Frontal cortex (tissue), 4 donors: ENCODE measurements around the gene SLC26A9. TPM values are rescaled to one million over a fixed set of nuclear protein-coding genes. Genes with fewer than 3 reads are reported as not detected.
"Not testable (repeated sequence)": the region's sequence is repeated elsewhere in the genome, so short reads cannot be mapped to it uniquely, and the experiment has no call there.

Experiments used
- DNase-seq, 2 donors: peaks; one replicate each; pipeline ENCODE4 v3.0.0; 2012; ENCODE audit warnings: low spot score in 2 of 2
- FAIRE-seq: peaks from 2 replicates; lab custom pipeline; 2012; peaks lifted over from hg19 to GRCh38; lab: Jason Lieb, UNC
- total RNA-seq: library from RNA; depleted of rRNA; stranded (reverse); fragments of >200 nt; gene quantifications from one replicate; pipeline ENCODE4 v1.2.3, GENCODE V29; 2014
- donor health status: control.
- donor health status: control.
- donor health status: control.

SLC26A9 gene
- total RNA-seq, 1 donor from 2014 or later = not detected

DNA sequence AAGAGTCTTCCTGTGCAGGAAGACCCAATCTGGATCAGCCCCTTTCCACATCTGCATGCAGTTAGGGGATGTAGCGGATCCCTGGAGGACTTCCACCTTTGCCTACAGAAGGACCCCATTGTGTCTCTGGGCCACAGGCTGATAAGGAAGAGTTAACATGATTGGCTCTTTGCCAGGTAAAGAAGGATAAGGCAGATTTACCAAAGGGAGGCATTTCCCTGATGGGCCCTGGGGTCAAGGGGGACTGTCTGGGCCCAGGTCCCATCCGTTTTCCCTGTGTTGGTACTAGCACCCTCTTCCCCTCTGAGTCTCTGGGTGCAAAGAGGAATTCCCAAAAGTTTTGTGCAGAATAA is 29.1 kb downstream of the SLC26A9 start:
- FAIRE-seq (no peak), DNase-seq (peak in 1 of 2 donors; percentile 0)

DNA sequence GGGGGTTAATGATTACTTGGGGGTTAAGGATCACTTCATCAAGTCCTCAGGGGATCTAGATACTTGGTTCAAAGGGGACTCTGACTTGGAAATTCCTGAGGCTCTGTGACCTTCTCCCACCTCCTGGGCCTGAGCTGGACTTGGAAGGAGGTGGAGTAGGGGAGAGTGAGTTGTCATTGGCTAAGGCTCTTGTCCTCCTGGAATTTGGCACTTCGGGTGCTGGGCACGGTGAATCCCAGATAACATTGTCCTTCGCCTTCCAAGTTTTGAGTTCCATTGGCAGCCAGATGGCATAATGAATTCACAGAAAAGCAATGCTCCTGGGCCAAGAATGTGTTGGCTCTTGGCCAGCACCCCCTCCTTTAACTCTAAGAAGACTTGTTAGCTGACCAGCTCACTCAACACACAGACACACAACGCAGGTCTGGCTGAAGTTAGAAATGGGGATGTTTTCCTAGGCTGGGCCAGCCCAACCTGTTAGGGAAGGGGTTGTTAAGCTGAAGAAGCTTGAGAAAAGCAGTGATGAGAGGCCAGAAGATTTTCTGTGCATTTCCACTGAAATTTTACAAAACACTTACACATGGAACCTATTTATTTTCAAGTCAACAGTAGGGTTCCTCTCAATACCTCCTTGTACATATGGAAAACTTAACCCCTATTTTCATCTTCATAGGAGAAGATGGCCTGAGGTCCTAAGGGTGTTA is 29.7 kb downstream of the SLC26A9 start:
- FAIRE-seq (no peak), DNase-seq (peak in 1 of 2 donors; percentile 24)

DNA sequence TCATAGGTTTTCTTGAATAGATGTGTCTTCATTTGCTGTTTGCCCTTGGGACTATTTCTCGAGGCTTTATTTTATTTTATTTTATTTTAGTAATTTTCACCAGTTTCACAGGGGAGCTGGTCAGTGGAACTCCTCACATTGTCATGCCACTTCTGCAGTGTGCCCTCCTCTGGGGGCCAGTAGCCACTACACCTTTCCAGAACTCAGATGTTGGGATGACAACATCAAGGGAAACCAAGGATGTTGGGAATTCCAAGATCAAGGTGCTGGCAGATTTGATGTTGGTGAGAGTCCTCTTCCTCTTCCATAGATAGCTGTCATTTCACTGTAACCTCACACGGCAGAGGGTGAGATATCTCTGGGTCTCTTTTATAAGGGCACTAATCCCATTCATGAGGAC is 35.5 kb downstream of the SLC26A9 start:
- no peak for FAIRE-seq
- no peak for DNase-seq

DNA sequence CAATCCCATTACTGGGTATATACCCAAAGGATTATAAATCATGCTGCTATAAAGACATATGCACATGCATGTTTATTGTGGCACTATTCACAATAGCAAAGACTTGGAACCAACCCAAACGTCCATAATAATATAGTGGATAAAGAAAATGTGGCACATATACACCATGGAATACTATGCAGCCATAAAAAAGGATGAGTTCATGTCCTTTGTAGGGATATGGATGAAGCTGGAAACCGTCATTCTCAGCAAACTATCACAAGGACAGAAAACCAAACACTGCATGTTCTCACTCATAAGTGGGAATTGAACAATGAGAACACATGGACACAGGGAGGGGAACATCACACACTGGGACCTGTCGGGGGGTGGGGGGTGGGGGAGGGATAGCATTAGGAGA is 38.2 kb downstream of the SLC26A9 start:
- not testable (repeated sequence) for DNase-seq, FAIRE-seq

DNA sequence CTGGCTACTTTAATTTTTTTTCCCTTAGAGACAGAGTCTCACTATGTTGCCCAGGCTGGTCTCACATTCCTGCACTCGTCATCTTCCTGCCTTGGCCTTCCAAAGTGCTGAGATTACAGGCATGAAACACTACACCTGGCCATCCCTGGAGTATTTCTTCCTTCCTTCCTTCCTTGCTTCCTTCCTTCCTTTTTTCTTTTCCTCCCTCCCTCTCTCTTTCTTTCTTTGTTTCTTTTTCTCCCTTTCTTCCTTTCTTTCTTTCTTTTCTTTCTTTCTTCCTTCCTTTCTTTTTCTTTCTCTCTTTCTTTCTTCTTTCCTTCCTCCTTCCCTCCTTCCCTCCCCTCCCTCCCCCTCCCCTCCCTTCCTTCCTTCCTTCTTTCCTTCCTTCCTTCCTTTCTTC is 46.9 kb downstream of the SLC26A9 start:
- no peak for DNase-seq
- FAIRE-seq = no peak

DNA sequence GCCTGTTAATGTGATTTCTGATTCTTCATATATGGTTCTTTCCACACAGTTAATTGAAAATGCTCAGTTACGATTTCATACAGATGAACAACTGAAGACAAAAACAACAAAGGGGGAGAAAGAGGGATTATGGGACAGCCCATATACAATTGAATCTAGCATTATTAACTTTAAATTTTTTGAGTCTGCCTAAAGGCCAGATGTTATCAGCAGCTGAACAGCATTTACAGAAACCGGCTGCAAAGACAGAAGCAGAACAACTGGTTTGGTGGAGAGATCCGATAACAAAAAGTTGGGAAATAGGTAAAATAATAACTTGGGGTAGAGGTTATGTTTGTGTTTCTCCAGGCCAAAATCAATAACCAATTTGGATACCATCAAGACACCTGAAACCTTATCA is 49.1 kb downstream of the SLC26A9 start:
- FAIRE-seq, DNase-seq: not testable (repeated sequence)

DNA sequence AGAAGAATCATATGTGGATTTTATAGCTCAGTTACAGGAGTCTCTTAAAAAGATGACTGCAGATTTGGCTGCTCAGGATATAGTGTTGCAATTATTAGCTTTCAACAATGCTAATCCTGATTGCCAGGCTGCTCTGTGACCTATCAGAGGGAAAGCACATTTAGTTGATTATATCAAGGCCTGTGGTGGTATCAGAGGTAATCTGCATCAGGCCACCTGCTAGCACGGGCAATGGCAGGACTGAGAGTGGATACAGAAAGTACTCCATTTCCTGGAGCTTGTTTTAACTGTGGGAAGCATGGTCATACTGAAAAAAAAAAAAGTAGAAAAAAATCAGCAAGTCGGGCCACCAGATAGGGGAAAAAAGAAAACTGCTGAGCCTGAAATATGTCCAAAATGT is 51.1 kb downstream of the SLC26A9 start:
- not testable (repeated sequence) for DNase-seq

DNA sequence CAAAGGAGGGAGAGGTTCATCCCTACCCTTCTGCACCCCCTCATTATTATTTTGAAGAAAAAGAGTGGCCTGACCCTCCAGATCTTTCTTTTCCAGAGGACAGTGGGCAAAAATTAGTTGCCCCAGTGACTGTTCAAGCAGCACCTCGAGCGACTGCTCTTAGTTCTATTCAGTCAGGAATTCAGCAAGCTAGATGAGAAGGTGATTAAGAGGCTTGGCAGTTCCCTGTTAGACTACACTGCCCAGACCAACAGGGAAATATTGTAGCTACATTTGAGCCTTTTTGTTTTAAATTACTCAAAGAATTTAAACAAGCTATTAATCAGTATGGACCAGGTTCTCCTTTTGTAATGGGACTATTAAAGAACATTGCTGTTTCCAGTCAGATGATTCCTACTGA is 51.8 kb downstream of the SLC26A9 start:
- not testable (repeated sequence) for FAIRE-seq, DNase-seq

More for the DNA sequence above, 51.1 kb downstream of the SLC26A9 start:
- FAIRE-seq = not testable (repeated sequence)

DNA sequence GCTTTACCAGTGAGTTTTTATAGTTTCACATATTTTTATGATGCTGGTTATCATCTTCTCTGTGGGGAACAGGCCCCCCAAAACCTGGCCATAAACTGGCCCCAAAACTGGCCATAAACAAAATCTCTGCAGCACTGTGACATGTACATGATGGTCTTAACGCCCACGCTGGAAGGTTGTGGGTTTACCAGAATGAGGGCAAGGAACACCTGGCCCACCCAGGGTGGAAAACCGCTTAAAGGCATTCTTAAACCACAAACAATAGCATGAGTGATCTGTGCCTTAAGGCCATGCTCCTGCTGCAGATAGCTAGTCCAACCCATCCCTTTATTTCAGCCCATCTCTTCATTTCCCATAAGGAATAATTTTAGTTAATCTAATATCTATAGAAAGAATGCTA is 52.6 kb downstream of the SLC26A9 start:
- not testable (repeated sequence) for FAIRE-seq

DNA sequence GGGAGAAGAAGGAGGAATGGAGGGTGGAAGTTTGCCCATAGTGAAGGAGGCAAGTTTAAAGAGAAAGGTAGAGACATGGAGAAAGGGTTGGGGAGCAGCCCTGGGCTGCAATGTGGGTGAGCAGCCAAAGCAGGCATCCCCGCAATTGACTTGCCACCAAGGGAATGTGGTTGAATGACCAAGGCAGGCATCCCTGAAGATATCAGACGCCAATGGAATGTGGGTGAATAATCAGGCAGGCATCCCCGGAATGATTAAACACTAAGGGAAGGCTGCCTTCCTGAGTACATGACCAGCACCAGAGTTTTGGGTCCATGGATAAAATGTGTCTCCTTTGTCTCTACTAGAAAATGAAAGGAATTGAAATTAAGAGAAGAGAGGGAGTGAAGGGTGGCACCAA is 53.5 kb downstream of the SLC26A9 start:
- not testable (repeated sequence) for FAIRE-seq, DNase-seq

More for the DNA sequence above, 52.6 kb downstream of the SLC26A9 start:
- DNase-seq = not testable (repeated sequence)

DNA sequence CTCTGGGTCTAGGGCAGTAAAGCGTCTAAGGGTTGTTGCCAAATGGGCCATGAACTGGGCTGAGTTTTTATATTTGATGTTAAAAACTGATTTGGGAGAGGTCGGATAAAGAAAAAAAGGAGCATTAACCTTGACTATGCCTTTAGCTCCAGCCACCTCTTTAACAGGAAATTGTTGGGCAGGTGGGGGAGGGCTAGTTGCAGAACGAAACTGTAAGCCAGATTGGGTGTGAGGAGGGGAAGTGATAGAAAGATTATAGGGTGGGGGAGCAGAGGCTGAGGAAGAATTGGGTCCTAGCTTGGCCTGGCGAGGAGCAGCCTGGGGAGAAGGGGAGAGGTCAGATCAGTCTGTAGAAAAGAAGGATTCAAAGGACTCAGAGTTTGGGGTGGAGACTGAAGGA is 54.2 kb downstream of the SLC26A9 start:
- FAIRE-seq, DNase-seq: not testable (repeated sequence)

DNA sequence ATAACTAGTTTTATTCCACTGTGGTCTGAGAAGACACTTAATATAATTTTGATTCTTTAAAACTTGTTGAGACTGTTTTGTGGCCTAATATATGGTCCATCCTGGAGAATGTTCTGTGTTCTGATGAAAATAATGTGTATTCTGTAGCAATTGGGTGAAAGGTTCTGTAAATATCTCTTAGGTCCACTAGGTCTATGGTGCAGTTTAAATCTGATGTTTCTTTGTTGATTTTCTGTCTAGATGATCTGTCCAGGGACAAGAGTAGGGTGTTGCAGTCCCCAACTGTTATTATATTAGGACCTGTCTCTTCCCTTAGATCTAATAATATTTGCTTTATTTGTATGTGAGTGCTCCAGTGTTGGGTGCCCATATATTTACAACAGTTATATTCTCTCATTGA is 59.5 kb downstream of the SLC26A9 start:
- DNase-seq (no peak), FAIRE-seq (no peak)

DNA sequence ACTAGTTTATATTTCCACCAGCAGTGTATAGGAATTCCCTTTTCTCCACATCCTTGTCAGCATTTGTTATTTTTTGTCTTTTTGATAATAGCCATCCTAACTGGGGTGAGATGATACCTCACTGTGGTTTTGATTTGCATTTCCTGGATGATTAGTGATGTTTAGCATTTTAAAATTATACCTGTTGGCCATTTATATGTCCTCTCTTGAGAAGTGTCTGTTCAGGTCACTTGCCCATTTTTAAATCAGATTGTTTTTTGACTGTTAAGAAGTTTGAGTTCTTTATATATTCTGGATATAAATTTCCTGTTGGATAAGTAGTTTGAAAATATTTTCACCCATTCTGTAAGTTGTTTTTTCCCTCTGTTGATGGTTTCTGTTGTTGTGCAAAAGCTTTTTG is 62.3 kb downstream of the SLC26A9 start:
- FAIRE-seq (no peak), DNase-seq (no peak)

DNA sequence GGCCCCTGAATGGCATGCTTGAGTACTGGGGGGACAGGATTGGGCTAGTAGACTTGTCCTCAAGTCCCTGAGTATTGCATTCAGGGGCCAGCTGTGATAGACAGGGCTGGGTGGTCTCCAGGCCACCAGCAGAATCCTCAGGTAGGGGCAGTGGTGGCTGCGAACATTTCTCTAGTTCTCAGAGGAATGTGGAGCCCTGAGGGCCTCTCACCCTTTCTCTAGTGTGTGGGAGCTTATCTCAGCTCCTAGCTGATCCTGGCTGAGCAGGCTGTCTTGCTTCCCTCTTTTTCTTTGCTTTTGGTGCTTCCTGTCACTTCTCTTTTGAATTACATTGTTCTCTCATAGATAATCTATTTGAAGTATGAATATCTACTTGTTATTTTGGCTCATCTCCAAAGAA is 63.3 kb downstream of the SLC26A9 start:
- DNase-seq = no peak
- FAIRE-seq = no peak

DNA sequence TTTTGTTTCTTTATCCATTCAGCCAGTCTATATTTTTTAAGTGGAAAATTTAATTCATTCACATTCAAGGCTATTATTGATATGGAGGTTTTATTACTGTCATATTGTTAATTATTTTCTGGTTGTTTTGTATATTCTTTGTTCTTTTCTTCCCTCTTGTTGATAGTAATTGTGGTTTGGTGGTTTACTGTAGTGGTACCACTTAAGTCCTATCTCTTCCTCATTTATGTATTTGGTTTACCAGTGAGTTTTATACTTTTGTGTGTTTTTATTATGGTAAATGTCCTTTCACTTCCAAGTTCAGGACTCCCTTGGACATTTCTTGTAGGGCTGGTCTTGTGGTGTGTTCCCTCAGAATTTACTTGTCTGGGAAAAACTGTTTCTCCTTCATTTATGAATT is 65.2 kb downstream of the SLC26A9 start:
- DNase-seq (no peak), FAIRE-seq (no peak)

DNA sequence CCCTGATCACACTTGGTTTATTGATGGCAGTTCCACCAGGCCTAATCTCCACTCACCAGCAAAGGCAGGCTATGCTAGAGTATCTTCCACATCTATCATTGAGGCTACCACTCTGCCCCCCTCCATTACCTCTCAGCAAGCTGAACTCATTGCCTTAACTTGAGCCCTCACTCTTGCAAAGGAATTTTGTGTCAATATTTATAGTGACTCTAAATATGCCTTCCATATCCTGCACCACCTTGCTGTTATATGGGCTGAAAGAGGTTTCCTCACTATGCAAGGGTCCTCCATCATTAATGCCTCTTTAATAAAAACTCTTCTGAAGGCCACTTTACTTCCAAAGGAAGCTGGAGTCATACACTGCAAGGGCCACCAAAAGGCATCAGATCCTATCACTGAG is 70.1 kb downstream of the SLC26A9 start:
- not testable (repeated sequence) for FAIRE-seq, DNase-seq

DNA sequence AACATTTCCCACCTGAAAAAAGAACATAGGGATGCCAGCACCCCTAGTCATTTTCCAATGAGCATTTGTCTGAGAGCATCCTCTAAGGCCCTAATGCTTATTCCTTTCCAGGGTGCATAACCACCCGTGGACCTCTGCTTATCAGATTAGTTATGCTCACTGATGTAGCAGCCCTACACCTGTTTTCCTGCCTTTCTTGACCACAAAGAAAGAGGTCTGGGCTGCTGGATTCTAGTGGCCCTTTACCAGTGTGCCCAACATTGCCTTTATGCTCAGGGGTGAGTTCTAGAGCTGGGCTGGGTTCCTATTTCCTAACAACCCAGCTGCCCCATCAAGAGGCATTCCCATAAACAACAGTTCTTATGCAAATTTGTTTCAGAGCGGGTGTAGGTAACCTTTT is 73.0 kb downstream of the SLC26A9 start:
- DNase-seq (no peak), FAIRE-seq (no peak)

Other genes with a start within 250 kb of the SLC26A9 start
- gene NUCKS1, start 193.3 kb downstream of the SLC26A9 start, total RNA-seq = 234 TPM
- 6.5 TPM for gene RAB29, start 168.0 kb downstream of the SLC26A9 start, total RNA-seq
- gene SLC41A1, start 130.3 kb downstream of the SLC26A9 start, total RNA-seq = 5.3 TPM
- under 0.01 TPM for gene PM20D1, start 93.3 kb downstream of the SLC26A9 start, total RNA-seq
- gene RAB7B, start 59.9 kb upstream of the SLC26A9 start, total RNA-seq = under 0.01 TPM
- gene CTSE, start 80.4 kb upstream of the SLC26A9 start, total RNA-seq = not detected
- gene RHEX, start 109.7 kb upstream of the SLC26A9 start, total RNA-seq = 0.41 TPM
- gene AVPR1B, start 173.9 kb upstream of the SLC26A9 start, total RNA-seq = not detected